Esophagus (tissue), 2 donors: ENCODE results near the gene LIPG. TPM values are rescaled to one million over a fixed set of nuclear protein-coding genes. Genes with fewer than 3 reads are reported as not detected.
"Not testable (repeated sequence)": the region's sequence is repeated elsewhere in the genome, so short reads cannot be mapped to it uniquely, and the experiment has no call there.

ENCODE experiments used
- H3K27ac ChIP-seq, 2 donors: one replicate each; pipeline ENCODE4 v1.5.1; 2013; ENCODE audit warnings: low read depth in 2 of 2, mild to moderate bottlenecking in 2 of 2, inconsistent platforms in 1 of 2, low read length in 1 of 2, moderate library complexity in 1 of 2
- H3K27me3 ChIP-seq, 2 donors: one replicate each; pipeline ENCODE4 v1.6.1; 2013; ENCODE audit warnings: low read length in 2 of 2, control low read depth in 1 of 2, mild to moderate bottlenecking in 1 of 2; ENCODE audit not compliant: insufficient read depth in 2 of 2, control insufficient read depth in 1 of 2
- H3K36me3 ChIP-seq, 2 donors: one replicate each; pipeline ENCODE4 v1.6.1; 2013; ENCODE audit warnings: low read length in 1 of 2; ENCODE audit not compliant: control insufficient read depth in 2 of 2, insufficient read depth in 2 of 2
- H3K4me1 ChIP-seq, 2 donors: one replicate each; pipeline ENCODE4 v1.6.1; 2013; ENCODE audit warnings: low read length in 1 of 2; ENCODE audit not compliant: control insufficient read depth in 2 of 2, insufficient read depth in 2 of 2
- H3K4me3 ChIP-seq, 2 donors: one replicate each; pipeline ENCODE4 v1.5.1; 2013; ENCODE audit warnings: low read length in 2 of 2, mild to moderate bottlenecking in 2 of 2, low read depth in 1 of 2, moderate library complexity in 1 of 2
- H3K9me3 ChIP-seq, 2 donors: one replicate each; pipeline ENCODE4 v1.6.1; 2013; ENCODE audit warnings: mild to moderate bottlenecking in 2 of 2, low read depth in 1 of 2, low read length in 1 of 2, moderate library complexity in 1 of 2; ENCODE audit not compliant: control insufficient read depth in 2 of 2, insufficient read depth in 1 of 2
- WGBS, 2 donors: extraction: QIAGEN DNeasy Blood & Tissue Kit; methylation state at CpG; one replicate each; pipeline ENCODE4 v1.1.7; 2013; 5-methylcytosine and 5-hydroxymethylcytosine counted together
- polyA plus RNA-seq, 2 donors: library from polyadenylated mRNA; stranded (reverse); fragments of 200-250 nt; gene quantifications; one replicate each; pipeline ENCODE4 v1.2.3, GENCODE V29; 2013
- donor health status: healthy with polysubstance abuse.
- donor health status: Bipolar disorder and iron deficiency.

Gene LIPG
- polyA plus RNA-seq, 2 donors, result 0.47 to 1.4 TPM

DNA sequence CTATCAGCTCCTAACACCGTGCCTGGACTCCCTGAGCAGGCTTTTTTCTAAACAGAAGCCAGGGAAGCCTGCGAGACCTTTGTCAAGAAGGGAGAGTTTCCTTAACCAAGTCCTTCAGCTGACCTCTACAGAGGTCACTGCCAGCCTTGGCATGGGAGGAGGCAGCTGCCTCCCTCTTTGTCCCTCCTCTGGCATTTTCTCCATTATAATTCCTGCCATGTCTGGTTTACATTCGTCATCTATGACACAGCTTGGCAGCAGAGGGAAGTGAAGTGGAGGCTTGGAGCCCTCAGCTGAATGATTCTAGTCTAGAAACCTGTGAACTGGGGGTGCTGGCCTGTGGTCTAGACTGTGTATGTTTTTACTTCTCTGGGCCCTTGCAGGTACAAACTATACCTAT, 22.5 kb downstream of the LIPG start:
- no peak overlapping the region for H3K27ac ChIP-seq
- 62 to 68% methylated on average over 3 of the region's 3 CpGs for WGBS, 2 donors

DNA sequence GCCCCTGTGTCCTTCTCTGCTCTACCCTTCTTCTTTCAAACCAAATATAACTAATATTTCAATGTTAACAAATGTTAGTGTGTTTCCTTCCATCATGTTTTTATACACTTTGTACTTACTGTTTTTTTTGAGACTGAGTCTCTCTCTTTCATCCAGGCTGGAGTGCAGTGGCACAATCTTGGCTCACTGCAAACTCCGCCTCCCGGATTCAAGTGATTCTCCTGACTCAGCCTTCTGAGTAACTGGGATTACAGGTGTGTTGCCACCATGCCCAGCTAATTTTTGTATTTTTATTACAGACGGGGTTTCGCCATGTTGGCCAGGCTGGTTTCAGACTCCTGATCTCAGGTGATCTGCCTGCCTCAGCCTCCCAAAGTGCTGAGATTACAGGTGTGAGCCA, 23.1 kb downstream of the LIPG start:
- not testable (repeated sequence) for H3K4me1 ChIP-seq, H3K4me3 ChIP-seq, H3K27me3 ChIP-seq, H3K27ac ChIP-seq, H3K36me3 ChIP-seq, H3K9me3 ChIP-seq
- 72 to 73% methylated on average over 4 of the region's 4 CpGs for WGBS, 2 donors

More for the DNA sequence above, 22.5 kb downstream of the LIPG start:
- H3K27me3 ChIP-seq, result no peaks in the 10 kb centered on the region
- no peaks in the 10 kb centered on the region for H3K36me3 ChIP-seq
- no peaks in the 10 kb centered on the region for H3K9me3 ChIP-seq
- H3K4me1 ChIP-seq, result no peaks in the 10 kb centered on the region
- no peak overlapping the region for H3K4me3 ChIP-seq

DNA sequence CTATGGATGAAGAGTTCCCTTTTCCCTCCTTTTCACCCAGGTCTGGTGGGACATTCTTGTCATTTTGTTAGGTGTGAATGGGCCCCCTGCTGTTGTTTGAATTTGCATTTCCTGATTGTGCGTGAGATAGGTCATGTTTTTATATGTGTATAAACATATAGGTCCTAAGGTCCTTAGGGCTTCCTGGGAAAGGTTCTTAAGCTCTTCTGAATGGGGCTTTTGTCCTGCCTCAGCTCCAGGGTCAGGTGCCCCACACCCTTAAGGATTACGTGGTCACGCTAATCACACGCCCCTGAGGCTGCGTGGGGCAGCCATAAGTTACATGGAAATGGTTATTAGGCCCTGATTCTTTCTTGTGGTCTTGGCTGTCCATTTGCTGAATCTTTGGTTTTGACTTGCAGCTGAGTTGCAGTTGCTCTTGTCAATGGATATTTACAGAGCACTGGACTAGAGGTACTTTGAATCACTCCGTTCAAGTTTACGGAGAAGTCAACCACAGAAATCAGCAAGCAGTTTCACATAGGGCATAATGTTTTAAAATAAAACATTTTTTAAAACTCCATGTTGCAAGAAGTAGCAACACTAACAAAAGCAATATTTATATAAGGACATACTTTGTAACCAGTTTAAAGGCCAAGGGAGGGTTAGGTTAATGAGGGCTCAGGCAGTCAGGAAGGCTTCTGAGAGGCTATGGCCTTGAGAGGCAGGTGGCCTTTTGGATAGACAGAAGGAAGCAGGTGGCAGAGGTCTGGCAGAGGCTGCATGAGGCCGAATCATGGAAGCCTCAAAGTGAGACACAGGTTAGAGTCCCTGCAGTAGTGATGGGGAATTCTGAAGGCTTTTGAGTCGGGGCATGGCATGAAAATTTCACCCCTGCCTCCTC, 24.2 kb downstream of the LIPG start:
- Histone ChIP-seq H3K4me3 (no peak overlapping the region), H3K4me1 (no peaks in the 10 kb centered on the region), H3K9me3 (no peaks in the 10 kb centered on the region), H3K27me3 (no peaks in the 10 kb centered on the region), H3K36me3 (no peaks in the 10 kb centered on the region), H3K27ac (no peak overlapping the region)
- WGBS, 2 donors, result 84 to 90% methylated on average over 9 of the region's 9 CpGs

DNA sequence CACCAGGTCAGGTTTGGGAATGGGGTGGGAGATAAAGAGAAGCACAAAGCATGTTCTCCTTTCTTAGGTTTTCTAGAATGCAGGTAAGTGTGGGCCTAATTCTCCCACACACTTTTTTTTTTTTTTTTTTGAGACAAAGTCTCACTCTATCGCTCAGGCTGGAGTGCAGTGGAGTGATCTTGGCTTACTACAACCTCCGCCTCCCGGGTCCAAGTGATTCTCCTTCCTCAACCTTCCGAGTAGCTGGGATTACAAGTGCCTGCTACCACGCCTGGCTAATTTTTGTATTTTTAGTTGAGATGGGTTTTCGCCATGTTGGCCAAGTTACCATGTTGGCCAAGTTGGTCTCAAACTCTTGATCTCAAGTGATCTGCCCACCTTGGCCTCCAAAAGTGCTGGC, 26.3 kb downstream of the LIPG start:
- H3K4me1 ChIP-seq, result no peaks in the 10 kb centered on the region
- H3K36me3 ChIP-seq, result no peaks in the 10 kb centered on the region
- H3K27me3 ChIP-seq, result no peaks in the 10 kb centered on the region
- no peaks in the 10 kb centered on the region for H3K9me3 ChIP-seq
- 89 to 94% methylated on average over 6 of the region's 6 CpGs for WGBS, 2 donors
- no peak overlapping the region for H3K4me3 ChIP-seq
- H3K27ac ChIP-seq, result no peak overlapping the region

DNA sequence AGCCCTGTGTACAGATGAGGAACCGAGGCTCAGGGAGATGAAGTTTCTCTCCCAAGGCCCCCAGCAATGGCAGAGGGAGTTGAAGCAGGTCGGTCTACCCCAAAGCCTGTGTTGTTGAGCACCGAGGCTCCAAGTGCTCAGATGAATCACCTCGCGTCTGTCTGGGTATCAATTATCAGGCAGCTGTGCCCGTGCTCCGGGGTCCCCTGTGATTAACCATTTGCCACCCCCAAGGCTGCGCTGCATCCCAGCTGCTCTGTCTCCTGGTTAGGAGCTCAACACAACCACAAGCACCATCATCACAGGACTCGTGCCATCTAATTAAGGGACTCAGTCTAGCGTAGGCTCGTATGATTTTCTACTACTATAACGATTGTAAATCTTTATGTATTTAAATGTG, 27.1 kb downstream of the LIPG start:
- Histone ChIP-seq H3K36me3 (no peaks in the 10 kb centered on the region), H3K4me3 (no peak overlapping the region), H3K9me3 (no peaks in the 10 kb centered on the region), H3K27ac (no peak overlapping the region), H3K27me3 (no peaks in the 10 kb centered on the region), H3K4me1 (no peaks in the 10 kb centered on the region)
- WGBS, 2 donors, result 89 to 94% methylated on average over 12 of the region's 12 CpGs

DNA sequence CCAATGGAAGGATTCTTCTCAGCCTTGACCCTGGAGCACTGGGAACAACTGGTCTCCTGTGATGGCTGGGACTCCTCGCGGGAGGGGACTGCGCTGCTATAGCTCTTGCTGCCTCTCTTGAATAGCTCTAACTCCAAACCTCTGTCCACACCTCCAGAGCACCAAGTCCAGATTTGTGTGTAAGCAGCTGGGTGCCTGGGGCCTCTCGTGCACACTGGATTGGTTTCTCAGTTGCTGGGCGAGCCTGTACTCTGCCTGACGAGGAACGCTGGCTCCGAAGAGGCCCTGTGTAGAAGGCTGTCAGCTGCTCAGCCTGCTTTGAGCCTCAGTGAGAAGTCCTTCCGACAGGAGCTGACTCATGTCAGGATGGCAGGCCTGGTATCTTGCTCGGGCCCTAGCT, 28.8 kb downstream of the LIPG start:
- H3K27ac ChIP-seq, result no peak overlapping the region
- no peak overlapping the region for H3K4me3 ChIP-seq
- no peaks in the 10 kb centered on the region for H3K36me3 ChIP-seq
- no peaks in the 10 kb centered on the region for H3K4me1 ChIP-seq
- no peaks in the 10 kb centered on the region for H3K9me3 ChIP-seq
- 82 to 89% methylated on average over 10 of the region's 10 CpGs for WGBS, 2 donors
- peaks cover 0 to 3% of the 10 kb centered on the region in 2 donors for H3K27me3 ChIP-seq

DNA sequence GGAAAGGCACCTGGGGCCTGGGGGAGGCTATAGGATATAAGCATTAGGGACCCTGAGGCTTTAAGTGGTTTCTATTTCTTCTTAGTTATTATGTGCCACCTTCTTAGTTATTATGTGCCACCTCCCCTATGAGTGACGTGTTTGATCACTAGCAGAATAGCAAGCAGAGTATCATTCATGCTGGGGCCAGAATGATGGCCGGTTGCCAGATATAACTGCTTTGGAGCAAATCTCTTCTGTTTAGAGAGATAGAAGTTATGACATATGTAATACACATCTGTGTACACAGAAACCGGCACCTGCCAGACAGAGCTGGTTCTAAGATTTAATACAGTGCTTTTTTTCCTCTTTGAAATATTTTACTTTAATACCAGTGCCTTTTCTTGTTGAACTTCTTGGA, 29.4 kb downstream of the LIPG start:
- Histone ChIP-seq H3K27ac (no peak overlapping the region), H3K9me3 (no peaks in the 10 kb centered on the region), H3K36me3 (no peaks in the 10 kb centered on the region), H3K4me1 (no peaks in the 10 kb centered on the region), H3K27me3 (peaks cover 0 to 3% of the 10 kb centered on the region in 2 donors), H3K4me3 (no peak overlapping the region)
- WGBS, 2 donors, result 42 to 51% methylated on average over 3 of the region's 3 CpGs

DNA sequence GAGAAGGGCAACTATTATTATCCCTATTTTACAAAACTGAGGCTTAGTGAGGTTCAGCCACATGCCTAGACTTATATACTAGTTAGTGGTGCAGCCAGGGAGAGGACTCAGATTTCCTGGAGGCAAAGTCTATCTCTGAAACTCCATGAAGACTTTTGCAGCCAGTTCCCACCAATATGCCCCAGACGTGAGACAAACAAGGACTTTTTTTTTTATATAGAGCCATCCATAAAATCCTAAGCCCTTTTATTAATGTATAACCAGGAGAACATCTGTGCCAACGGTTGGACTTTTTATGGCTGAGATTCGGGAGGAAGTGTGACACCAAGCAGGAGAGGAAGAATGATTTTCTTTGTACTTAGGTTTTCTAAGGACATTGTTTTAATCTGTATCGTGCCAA, 29.9 kb downstream of the LIPG start:
- no peaks in the 10 kb centered on the region for H3K36me3 ChIP-seq
- WGBS, 2 donors, result 20 to 35% methylated on average over 4 of the region's 4 CpGs
- peaks cover 0 to 3% of the 10 kb centered on the region in 2 donors for H3K27me3 ChIP-seq
- H3K27ac ChIP-seq, result no peak overlapping the region
- no peak overlapping the region for H3K4me3 ChIP-seq
- no peaks in the 10 kb centered on the region for H3K9me3 ChIP-seq
- H3K4me1 ChIP-seq, result no peaks in the 10 kb centered on the region

DNA sequence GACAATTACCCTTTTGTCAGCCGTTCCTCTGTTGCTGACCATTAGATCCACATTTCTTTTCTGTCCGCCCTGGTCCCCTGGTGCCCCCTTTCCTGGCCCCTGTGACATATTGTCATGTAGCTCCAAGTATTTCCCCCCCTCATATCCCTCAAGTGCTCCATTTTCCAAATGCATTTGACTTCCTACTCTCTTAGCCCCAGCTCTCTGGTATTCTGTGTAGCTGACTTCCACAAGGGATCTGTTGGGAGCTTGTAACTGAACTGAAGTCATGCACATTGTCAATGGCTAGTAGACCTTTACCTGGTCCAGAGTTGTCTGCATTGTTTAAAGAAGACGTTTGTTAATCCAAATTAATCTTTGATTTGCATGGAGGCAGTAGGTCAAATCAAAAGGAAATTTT, 34.8 kb downstream of the LIPG start:
- WGBS, 2 donors, result 66 to 76% methylated on average over 3 of the region's 3 CpGs
- Histone ChIP-seq H3K27ac (no peak overlapping the region), H3K36me3 (no peaks in the 10 kb centered on the region), H3K4me3 (no peak overlapping the region), H3K9me3 (no peaks in the 10 kb centered on the region), H3K4me1 (peaks cover 0 to 3% of the 10 kb centered on the region in 2 donors), H3K27me3 (peaks cover 0 to 3% of the 10 kb centered on the region in 2 donors)
